ENCODE data around the gene LEMD2. TPM values are rescaled to one million over a fixed set of nuclear protein-coding genes. Genes with fewer than 3 reads are reported as not detected.

LEMD2 gene
- polyA plus RNA-seq, 1 of the 3 experiments (the other 2 are of a cell fraction): 56.5 TPM

- no CpG with 5 or more reads among the region's 3 CpGs for whole genome bisulfite sequencing (ENCODE audit: low lambda C conversion rate)
- CTCF ChIA-PET: interaction anchor here (0.6 to 14.7 kb wide), 80 partner anchors 9 to 1443 kb away, joined by 3 to 204 read pairs (median 6); partner anchors contain the start of genes BAK1, GRM4, IP6K3 and ITPR3
- Histone ChIP-seq H3K9me3 (no peaks in the 10 kb centered on the region), H3K27me3 (ENCODE audit: insufficient read depth) (no peaks in the 10 kb centered on the region), H2AFZ (ENCODE audit: low read depth) (no peak overlapping the region), H3K79me2 (ENCODE audit: insufficient read depth) (no peaks in the 10 kb centered on the region), H3K4me3 (ENCODE audit: low read depth in 2 of 2, low read length in 1 of 2) (no peak overlapping the region), H3K36me3 (replicated peaks in 1 of 2; ENCODE audit: control insufficient read depth in 1 of 2, insufficient read depth in 2 of 2, low read length in 1 of 2) (peaks cover 23 to 26% of the 10 kb centered on the region in 2 experiments), H3F3A (replicated peaks; ENCODE audit: insufficient read depth) (peaks cover 41% of the 10 kb centered on the region), H4K20me1 (ENCODE audit: insufficient read depth) (no peaks in the 10 kb centered on the region; the same call in 1 of the 2 replicates), H3K9me2 (no peaks in the 10 kb centered on the region), H3K27ac (ENCODE audit: low read depth in 2 of 2, low read length in 1 of 2) (peak overlapping the region; percentile 78 to 84), H3K4me1 (ENCODE audit: control insufficient read depth in 1 of 2, insufficient read depth in 2 of 2, low read depth in 1 of 2, low read length in 1 of 2) (peaks cover 16 to 48% of the 10 kb centered on the region in 2 experiments; a peak in 3 of 4 replicates), H3K9ac (peak overlapping the region; percentile 55), H3K4me2 (peak overlapping the region; percentile 84)
- POLR2A ChIA-PET: interaction anchor here (1.2 kb wide), 2 partner anchors 60 to 275 kb away, joined by 4 to 5 read pairs; partner anchors contain the start of gene UQCC2
- no peak for TF ChIP-seq TEAD4 (IDR thresholded peaks at IDR 0.05; ENCODE audit: borderline replicate concordance, insufficient read depth)
- TF ChIP-seq ZBTB33 (IDR thresholded peaks at IDR 0.05; ENCODE audit: borderline replicate concordance, low read depth): 0 out of 2 replicates have a peak, but pooled peaks have one; percentile 29
- TF ChIP-seq NFIC (IDR thresholded peaks at IDR 0.05; ENCODE audit: borderline replicate concordance): no peak
- 0 out of 2 replicates have a peak, but pooled peaks have one; percentile 25 for TF ChIP-seq ELF1 (IDR thresholded peaks at IDR 0.05)
- TF ChIP-seq TAF1 (IDR thresholded peaks at IDR 0.05; ENCODE audit: borderline replicate concordance, low read depth, low read length): no peak
- no peak for TF ChIP-seq RAD21 (IDR thresholded peaks at IDR 0.05; ENCODE audit: low read length)
- TF ChIP-seq GABPA (IDR thresholded peaks at IDR 0.05; ENCODE audit: low read depth): no peak
- no peak for DNase-seq
Measured at GRCh38 chr6:33770833-33771145, 18.1 kb downstream of the LEMD2 start.

GRCh38 chr6:33770124-33770832 lies 18.7 kb downstream of the LEMD2 start:
- H3K4me3 ChIP-seq (ENCODE audit: low read depth in 2 of 2, low read length in 1 of 2): no peak overlapping the region
- ChIA-PET POLR2A (interaction anchor here (0.6 kb wide), 1 partner anchor 59 kb away, joined by 4 read pairs; no protein-coding TSS in a partner anchor), CTCF (interaction anchor here (1.0 to 14.7 kb wide), 44 partner anchors 9 to 418 kb away, joined by 3 to 204 read pairs (median 7); partner anchors contain the start of genes BAK1, IP6K3, ITPR3 and LEMD2)

More at GRCh38 chr6:33770124-33770832, 18.7 kb downstream of the LEMD2 start:
- Histone ChIP-seq H3K27me3 (ENCODE audit: insufficient read depth) (no peaks in the 10 kb centered on the region), H2AFZ (ENCODE audit: low read depth) (no peak overlapping the region), H3K4me2 (peak overlapping the region; percentile 84), H3K27ac (ENCODE audit: low read depth in 2 of 2, low read length in 1 of 2) (peak overlapping the region; percentile 78 to 84), H3F3A (replicated peaks; ENCODE audit: insufficient read depth) (peaks cover 41% of the 10 kb centered on the region), H3K36me3 (replicated peaks in 1 of 2; ENCODE audit: control insufficient read depth in 1 of 2, insufficient read depth in 2 of 2, low read length in 1 of 2) (peaks cover 18 to 21% of the 10 kb centered on the region in 2 experiments), H3K9ac (peak overlapping the region; percentile 55), H4K20me1 (ENCODE audit: insufficient read depth) (no peaks in the 10 kb centered on the region; the same call in 1 of the 2 replicates), H3K9me3 (no peaks in the 10 kb centered on the region), H3K79me2 (ENCODE audit: insufficient read depth) (no peaks in the 10 kb centered on the region), H3K9me2 (no peaks in the 10 kb centered on the region), H3K4me1 (ENCODE audit: control insufficient read depth in 1 of 2, insufficient read depth in 2 of 2, low read depth in 1 of 2, low read length in 1 of 2) (peaks cover 16 to 48% of the 10 kb centered on the region in 2 experiments; a peak in 3 of 4 replicates)
- TF ChIP-seq POLR2AphosphoS5 (IDR thresholded peaks at IDR 0.05; ENCODE audit: low read depth, low read length) (no peak), PBX3 (IDR thresholded peaks at IDR 0.05) (no peak), EZH2phosphoT487 (IDR thresholded peaks at IDR 0.05; ENCODE audit: borderline replicate concordance, low read depth) (no peak), RAD21 (IDR thresholded peaks at IDR 0.05; ENCODE audit: low read length) (no peak), ELF1 (IDR thresholded peaks at IDR 0.05) (no peak)
- 87% methylated on average over 12 of the region's 14 CpGs for WGBS (ENCODE audit: low lambda C conversion rate)
- DNase-seq: no peak
